Esophagus (tissue), 2 donors: ENCODE results near the gene BMF. TPM values are rescaled to one million over a fixed set of nuclear protein-coding genes. Genes with fewer than 3 reads are reported as not detected.
A peak's percentile ranks its signal among the peaks of the same experiment; 100 is the strongest.

ENCODE experiments used
- H3K27ac ChIP-seq, 2 donors: one replicate each; pipeline ENCODE4 v1.5.1; 2013; ENCODE audit warnings: low read depth in 2 of 2, mild to moderate bottlenecking in 2 of 2, inconsistent platforms in 1 of 2, low read length in 1 of 2, moderate library complexity in 1 of 2
- H3K27me3 ChIP-seq, 2 donors: one replicate each; pipeline ENCODE4 v1.6.1; 2013; ENCODE audit warnings: low read length in 2 of 2, control low read depth in 1 of 2, mild to moderate bottlenecking in 1 of 2; ENCODE audit not compliant: insufficient read depth in 2 of 2, control insufficient read depth in 1 of 2
- H3K36me3 ChIP-seq, 2 donors: one replicate each; pipeline ENCODE4 v1.6.1; 2013; ENCODE audit warnings: low read length in 1 of 2; ENCODE audit not compliant: control insufficient read depth in 2 of 2, insufficient read depth in 2 of 2
- H3K4me1 ChIP-seq, 2 donors: one replicate each; pipeline ENCODE4 v1.6.1; 2013; ENCODE audit warnings: low read length in 1 of 2; ENCODE audit not compliant: control insufficient read depth in 2 of 2, insufficient read depth in 2 of 2
- H3K4me3 ChIP-seq, 2 donors: one replicate each; pipeline ENCODE4 v1.5.1; 2013; ENCODE audit warnings: low read length in 2 of 2, mild to moderate bottlenecking in 2 of 2, low read depth in 1 of 2, moderate library complexity in 1 of 2
- H3K9me3 ChIP-seq, 2 donors: one replicate each; pipeline ENCODE4 v1.6.1; 2013; ENCODE audit warnings: mild to moderate bottlenecking in 2 of 2, low read depth in 1 of 2, low read length in 1 of 2, moderate library complexity in 1 of 2; ENCODE audit not compliant: control insufficient read depth in 2 of 2, insufficient read depth in 1 of 2
- WGBS, 2 donors: extraction: QIAGEN DNeasy Blood & Tissue Kit; methylation state at CpG; one replicate each; pipeline ENCODE4 v1.1.7; 2013; 5-methylcytosine and 5-hydroxymethylcytosine counted together
- polyA plus RNA-seq, 2 donors: library from polyadenylated mRNA; stranded (reverse); fragments of 200-250 nt; gene quantifications; one replicate each; pipeline ENCODE4 v1.2.3, GENCODE V29; 2013
- donor health status: healthy with polysubstance abuse.
- donor health status: Bipolar disorder and iron deficiency.

Gene BMF
- polyA plus RNA-seq, 2 donors: 1.0 to 1.2 TPM

- Histone ChIP-seq H3K4me3 (no peak overlapping the region), H3K4me1 (peaks cover 5 to 11% of the 10 kb centered on the region in 2 donors), H3K36me3 (no peaks in the 10 kb centered on the region), H3K9me3 (no peaks in the 10 kb centered on the region), H3K27me3 (no peaks in the 10 kb centered on the region), H3K27ac (peak overlapping the region in 1 of 2 donors; percentile 48)
- WGBS, 2 donors: 3 to 4% methylated on average over 22 of the region's 22 CpGs
Observed at GRCh38 chr15:40044717-40045571, 63.7 kb downstream of the BMF start.

GRCh38 chr15:40043927-40044716 lies 64.6 kb downstream of the BMF start:
- peaks cover 5 to 11% of the 10 kb centered on the region in 2 donors for H3K4me1 ChIP-seq
- WGBS, 2 donors: 76 to 80% methylated on average over 10 of the region's 10 CpGs
- H3K36me3 ChIP-seq: no peaks in the 10 kb centered on the region
- no peaks in the 10 kb centered on the region for H3K27me3 ChIP-seq
- H3K9me3 ChIP-seq: no peaks in the 10 kb centered on the region
- no peak overlapping the region for H3K27ac ChIP-seq
- no peak overlapping the region for H3K4me3 ChIP-seq

GRCh38 chr15:40042791-40043320 lies 65.8 kb downstream of the BMF start:
- peaks cover 5 to 11% of the 10 kb centered on the region in 2 donors for H3K4me1 ChIP-seq
- WGBS, 2 donors: 90 to 92% methylated on average over 5 of the region's 5 CpGs
- H3K4me3 ChIP-seq: no peak overlapping the region
- H3K27me3 ChIP-seq: no peaks in the 10 kb centered on the region
- H3K9me3 ChIP-seq: no peaks in the 10 kb centered on the region
- no peaks in the 10 kb centered on the region for H3K36me3 ChIP-seq
- no peak overlapping the region for H3K27ac ChIP-seq

GRCh38 chr15:40040770-40041169 lies 67.9 kb downstream of the BMF start:
- Histone ChIP-seq H3K4me1 (peaks cover 0 to 3% of the 10 kb centered on the region in 2 donors), H3K36me3 (peaks cover 0 to 4% of the 10 kb centered on the region in 2 donors), H3K27me3 (no peaks in the 10 kb centered on the region), H3K27ac (no peak overlapping the region), H3K9me3 (no peaks in the 10 kb centered on the region), H3K4me3 (no peak overlapping the region)
- 82 to 85% methylated on average over 3 of the region's 3 CpGs for WGBS, 2 donors

- 78 to 79% methylated on average over 6 of the region's 6 CpGs for WGBS, 2 donors
- Histone ChIP-seq H3K27me3 (no peaks in the 10 kb centered on the region), H3K36me3 (peaks cover 0 to 4% of the 10 kb centered on the region in 2 donors), H3K9me3 (no peaks in the 10 kb centered on the region), H3K4me1 (peaks cover 0 to 3% of the 10 kb centered on the region in 2 donors), H3K27ac (peak overlapping the region in 1 of 2 donors; percentile 14), H3K4me3 (no peak overlapping the region)
Observed at GRCh38 chr15:40040293-40040635, 68.4 kb downstream of the BMF start.

GRCh38 chr15:40038638-40039543 lies 69.8 kb downstream of the BMF start, which contains the start of gene SRP14:
Gene SRP14, minus strand, starts transcription at chr15:40039181. Its CDS starts 65 bp downstream, at chr15:40039116.
- WGBS, 2 donors: 0 to 1% methylated on average over 55 to 59 of the region's 59 CpGs

GRCh38 chr15:40038275-40038637 lies 70.4 kb downstream of the BMF start:
- WGBS, 2 donors: 1 to 2% methylated on average over 18 of the region's 18 CpGs
- H3K36me3 ChIP-seq: peaks cover 3 to 4% of the 10 kb centered on the region in 2 donors
- peak overlapping the region; percentile 90 to 93 for H3K4me3 ChIP-seq
- H3K4me1 ChIP-seq: no peaks in the 10 kb centered on the region
- H3K27me3 ChIP-seq: no peaks in the 10 kb centered on the region
- no peaks in the 10 kb centered on the region for H3K9me3 ChIP-seq
- peak overlapping the region; percentile 91 to 99 for H3K27ac ChIP-seq

More at GRCh38 chr15:40038638-40039543, 69.8 kb downstream of the BMF start, which contains the start of gene SRP14:
- peak within 1 kb of the TSS; percentile 91 to 99 for H3K27ac ChIP-seq
- no peaks in the 10 kb centered on the region for H3K4me1 ChIP-seq
- no peaks in the 10 kb centered on the region for H3K9me3 ChIP-seq
- peak within 1 kb of the TSS; percentile 90 to 93 for H3K4me3 ChIP-seq
- peaks cover 3 to 4% of the 10 kb centered on the region in 2 donors for H3K36me3 ChIP-seq
- no peaks in the 10 kb centered on the region for H3K27me3 ChIP-seq
